ENCODE data around the gene CFAP221.

Gene CFAP221

DNA sequence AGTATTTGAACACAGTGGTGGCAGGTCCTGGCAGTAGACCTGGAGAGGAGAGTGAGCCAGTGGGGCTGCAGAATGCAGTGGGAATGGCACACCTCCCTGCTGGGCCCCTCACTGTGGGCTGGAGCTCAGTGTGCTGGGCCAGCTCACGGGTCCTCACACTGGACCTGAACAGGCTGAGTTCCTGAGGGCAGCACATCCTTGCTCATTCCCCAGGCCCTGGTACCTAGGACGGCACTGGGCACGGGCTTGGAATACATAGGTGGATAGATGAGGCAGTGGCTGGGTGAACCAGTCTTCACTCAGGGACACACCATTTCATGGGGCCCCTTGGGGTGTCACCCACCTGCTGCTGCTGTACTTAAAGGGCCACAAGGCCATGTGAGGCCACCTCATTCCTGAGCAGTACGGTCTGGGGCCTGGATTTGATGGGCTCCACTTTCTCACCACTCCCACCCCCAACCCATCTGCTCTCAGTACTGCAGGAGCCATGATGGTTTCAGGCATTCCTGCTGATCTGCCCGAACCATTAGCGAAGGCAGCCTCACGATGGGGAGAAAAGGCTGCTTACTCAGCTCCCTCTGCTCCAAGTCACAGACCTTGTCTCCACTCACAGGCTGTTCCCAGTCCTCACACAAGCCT is 138.9 kb downstream of the CFAP221 start:
- Histone ChIP-seq H3K4me1 (ENCODE audit: insufficient read depth, low read length, poor library complexity, severe bottlenecking) (peaks cover 11% of the 10 kb centered on the region), H3K4me2 (ENCODE audit: low read depth, low read length, poor library complexity, severe bottlenecking) (no peak overlapping the region), H3K9me2 (replicated peaks; ENCODE audit: low read depth, low read length) (no peaks in the 10 kb centered on the region), H2AFZ (ENCODE audit: low read length) (no peak overlapping the region), H3K79me2 (ENCODE audit: insufficient read depth, low read length) (peaks cover 20% of the 10 kb centered on the region), H3K9me3 (ENCODE audit: insufficient read depth, low read depth, low read length) (no peaks in the 10 kb centered on the region), H3K36me3 (ENCODE audit: insufficient read depth, low read length) (no peaks in the 10 kb centered on the region), H3K4me3 (ENCODE audit: low read length, poor library complexity, severe bottlenecking) (no peak overlapping the region), H4K20me1 (ENCODE audit: insufficient read depth, low read length, poor library complexity, severe bottlenecking) (peaks cover 3% of the 10 kb centered on the region), H3F3A (ENCODE audit: low read depth) (no peaks in the 10 kb centered on the region), H3K9ac (ENCODE audit: low read depth, low read length, poor library complexity, severe bottlenecking) (no peak overlapping the region), H3K27me3 (ENCODE audit: insufficient read depth, low read length, poor library complexity, severe bottlenecking) (no peaks in the 10 kb centered on the region)
- TF ChIP-seq, protein P1, sequence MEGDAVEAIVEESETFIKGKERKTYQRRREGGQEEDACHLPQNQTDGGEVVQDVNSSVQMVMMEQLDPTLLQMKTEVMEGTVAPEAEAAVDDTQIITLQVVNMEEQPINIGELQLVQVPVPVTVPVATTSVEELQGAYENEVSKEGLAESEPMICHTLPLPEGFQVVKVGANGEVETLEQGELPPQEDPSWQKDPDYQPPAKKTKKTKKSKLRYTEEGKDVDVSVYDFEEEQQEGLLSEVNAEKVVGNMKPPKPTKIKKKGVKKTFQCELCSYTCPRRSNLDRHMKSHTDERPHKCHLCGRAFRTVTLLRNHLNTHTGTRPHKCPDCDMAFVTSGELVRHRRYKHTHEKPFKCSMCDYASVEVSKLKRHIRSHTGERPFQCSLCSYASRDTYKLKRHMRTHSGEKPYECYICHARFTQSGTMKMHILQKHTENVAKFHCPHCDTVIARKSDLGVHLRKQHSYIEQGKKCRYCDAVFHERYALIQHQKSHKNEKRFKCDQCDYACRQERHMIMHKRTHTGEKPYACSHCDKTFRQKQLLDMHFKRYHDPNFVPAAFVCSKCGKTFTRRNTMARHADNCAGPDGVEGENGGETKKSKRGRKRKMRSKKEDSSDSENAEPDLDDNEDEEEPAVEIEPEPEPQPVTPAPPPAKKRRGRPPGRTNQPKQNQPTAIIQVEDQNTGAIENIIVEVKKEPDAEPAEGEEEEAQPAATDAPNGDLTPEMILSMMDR (conservative IDR thresholded peaks at IDR 0.05; ENCODE audit: low read length), result no peak
- no peak for TF ChIP-seq EZH2phosphoT487 (IDR thresholded peaks at IDR 0.05; ENCODE audit: borderline replicate concordance)

DNA sequence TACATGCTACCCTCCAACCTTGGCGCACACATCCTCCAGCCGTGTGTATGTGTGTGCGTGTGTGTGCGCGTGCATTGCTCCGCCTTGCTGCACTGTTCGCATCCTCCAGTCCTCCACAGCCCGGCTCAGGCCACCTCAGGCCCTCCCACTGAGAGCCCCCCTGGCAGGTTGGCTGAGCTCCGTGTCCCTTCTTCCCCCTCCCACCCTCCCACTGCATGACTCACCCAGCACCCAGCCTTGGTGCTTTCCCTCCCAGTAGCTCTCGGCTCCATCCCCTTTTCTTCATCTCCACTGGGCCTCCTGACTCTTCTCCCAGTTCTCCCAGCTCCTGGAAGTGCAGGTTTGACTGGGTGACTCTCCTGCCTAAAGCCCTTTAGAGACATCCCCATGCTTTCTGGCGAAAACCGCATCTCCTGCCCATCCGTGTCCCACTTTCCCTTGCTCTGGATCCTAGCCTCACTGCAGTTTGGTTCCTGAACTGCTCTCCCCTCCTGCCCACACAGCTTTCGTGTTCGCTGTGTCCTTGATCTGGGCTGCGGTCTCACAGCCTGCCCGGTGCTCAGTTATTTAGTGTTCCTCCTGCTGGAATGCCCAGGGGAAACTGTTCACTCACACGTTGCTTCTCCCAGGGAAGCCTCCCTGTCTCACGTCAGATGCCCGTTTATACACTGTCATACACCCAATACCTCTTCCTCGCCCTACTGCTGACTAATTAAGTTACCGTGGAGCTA is 139.6 kb downstream of the CFAP221 start:
- Histone ChIP-seq H3K4me3 (ENCODE audit: low read length, poor library complexity, severe bottlenecking) (no peak overlapping the region), H3K4me2 (ENCODE audit: low read depth, low read length, poor library complexity, severe bottlenecking) (no peak overlapping the region), H3F3A (ENCODE audit: low read depth) (no peaks in the 10 kb centered on the region), H3K9me2 (replicated peaks; ENCODE audit: low read depth, low read length) (no peaks in the 10 kb centered on the region), H3K4me1 (ENCODE audit: insufficient read depth, low read length, poor library complexity, severe bottlenecking) (peaks cover 11% of the 10 kb centered on the region), H3K79me2 (ENCODE audit: insufficient read depth, low read length) (peaks cover 20% of the 10 kb centered on the region), H2AFZ (ENCODE audit: low read length) (no peak overlapping the region), H3K9ac (ENCODE audit: low read depth, low read length, poor library complexity, severe bottlenecking) (no peak overlapping the region), H3K36me3 (ENCODE audit: insufficient read depth, low read length) (no peaks in the 10 kb centered on the region), H3K27me3 (ENCODE audit: insufficient read depth, low read length, poor library complexity, severe bottlenecking) (no peaks in the 10 kb centered on the region), H4K20me1 (ENCODE audit: insufficient read depth, low read length, poor library complexity, severe bottlenecking) (peaks cover 3% of the 10 kb centered on the region), H3K9me3 (ENCODE audit: insufficient read depth, low read depth, low read length) (no peaks in the 10 kb centered on the region)
- TF ChIP-seq, protein P1 (conservative IDR thresholded peaks at IDR 0.05; ENCODE audit: low read length), result no peak
- TF ChIP-seq EZH2phosphoT487 (IDR thresholded peaks at IDR 0.05; ENCODE audit: borderline replicate concordance), result no peak

DNA sequence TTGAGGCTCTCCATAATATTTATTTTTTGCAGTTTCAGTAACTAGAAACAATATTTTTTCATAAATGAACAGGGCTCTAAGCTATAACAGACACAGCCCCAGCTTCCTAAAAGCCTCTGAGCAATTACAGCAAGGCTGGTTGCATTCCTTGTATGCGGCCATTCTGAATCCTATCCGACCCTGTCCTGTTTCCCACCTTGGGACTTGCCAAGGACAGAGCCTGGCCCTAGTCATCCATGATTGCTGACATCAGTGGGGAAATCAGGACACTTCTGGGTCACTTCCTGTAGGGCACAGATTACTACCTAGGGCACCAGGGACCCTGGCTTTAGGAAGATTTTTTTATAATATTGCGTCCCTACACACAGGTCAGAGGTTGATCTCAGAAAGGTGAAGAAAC is 140.3 kb downstream of the CFAP221 start:
- Histone ChIP-seq H3F3A (ENCODE audit: low read depth) (no peaks in the 10 kb centered on the region), H3K27me3 (ENCODE audit: insufficient read depth, low read length, poor library complexity, severe bottlenecking) (no peaks in the 10 kb centered on the region), H3K9me3 (ENCODE audit: insufficient read depth, low read depth, low read length) (no peaks in the 10 kb centered on the region), H3K79me2 (ENCODE audit: insufficient read depth, low read length) (peaks cover 16% of the 10 kb centered on the region), H3K4me1 (ENCODE audit: insufficient read depth, low read length, poor library complexity, severe bottlenecking) (peaks cover 11% of the 10 kb centered on the region), H3K4me2 (ENCODE audit: low read depth, low read length, poor library complexity, severe bottlenecking) (no peak overlapping the region), H4K20me1 (ENCODE audit: insufficient read depth, low read length, poor library complexity, severe bottlenecking) (peaks cover 3% of the 10 kb centered on the region), H3K36me3 (ENCODE audit: insufficient read depth, low read length) (no peaks in the 10 kb centered on the region), H2AFZ (ENCODE audit: low read length) (no peak overlapping the region), H3K9ac (ENCODE audit: low read depth, low read length, poor library complexity, severe bottlenecking) (no peak overlapping the region), H3K9me2 (replicated peaks; ENCODE audit: low read depth, low read length) (no peaks in the 10 kb centered on the region), H3K4me3 (ENCODE audit: low read length, poor library complexity, severe bottlenecking) (no peak overlapping the region)
- no peak for TF ChIP-seq EZH2phosphoT487 (IDR thresholded peaks at IDR 0.05; ENCODE audit: borderline replicate concordance)
- TF ChIP-seq, protein P1 (conservative IDR thresholded peaks at IDR 0.05; ENCODE audit: low read length), result no peak
